Ammon's horn (tissue), 1 donor: ENCODE measurements around the gene RFX2.
A peak's percentile ranks its signal among the peaks of the same experiment; 100 is the strongest.

ENCODE experiments used
- DNase-seq: peaks from one replicate; pipeline ENCODE4 v3.0.0-alpha.2; 2016; ENCODE audit warnings: low spot score

The RFX2 gene

GRCh38 chr19:6103894-6104293 lies 6.4 kb downstream of the RFX2 start:
- no peak for DNase-seq

GRCh38 chr19:6103217-6103644 lies 7.1 kb downstream of the RFX2 start:
- DNase-seq, result no peak

- DNase-seq, result no peak
These were observed 8.3 kb downstream of the RFX2 start for GRCh38 chr19:6101991-6102390.

- DNase-seq, result no peak
These were observed 8.9 kb downstream of the RFX2 start for GRCh38 chr19:6101291-6101825.

GRCh38 chr19:6100284-6100915 lies 9.9 kb downstream of the RFX2 start:
- no peak for DNase-seq

- no peak for DNase-seq
These were observed 10.7 kb downstream of the RFX2 start for GRCh38 chr19:6099599-6099998.

GRCh38 chr19:6099033-6099432 lies 11.3 kb downstream of the RFX2 start:
- no peak for DNase-seq

- no peak for DNase-seq
These were observed 11.7 kb downstream of the RFX2 start for GRCh38 chr19:6098574-6098973.

- no peak for DNase-seq
These were observed 12.4 kb downstream of the RFX2 start for GRCh38 chr19:6097911-6098310.

GRCh38 chr19:6095760-6096159 lies 14.5 kb downstream of the RFX2 start:
- DNase-seq, result no peak

GRCh38 chr19:6092329-6093286 lies 17.7 kb downstream of the RFX2 start:
- peak; percentile 82 for DNase-seq

GRCh38 chr19:6091771-6092291 lies 18.5 kb downstream of the RFX2 start:
- no peak for DNase-seq

GRCh38 chr19:6090634-6091033 lies 19.7 kb downstream of the RFX2 start:
- DNase-seq, result no peak

GRCh38 chr19:6088602-6089049 lies 21.7 kb downstream of the RFX2 start:
- no peak for DNase-seq

GRCh38 chr19:6087074-6087571 lies 23.2 kb downstream of the RFX2 start:
- no peak for DNase-seq

- no peak for DNase-seq
These were observed 24.1 kb downstream of the RFX2 start for GRCh38 chr19:6086068-6086788.

- DNase-seq, result no peak
These were observed 25.5 kb downstream of the RFX2 start for GRCh38 chr19:6084821-6085220.

GRCh38 chr19:6079107-6079506 lies 31.2 kb downstream of the RFX2 start:
- DNase-seq, result no peak

- DNase-seq, result no peak
These were observed 32.2 kb downstream of the RFX2 start for GRCh38 chr19:6078068-6078467.

GRCh38 chr19:6076675-6077463 lies 33.4 kb downstream of the RFX2 start:
- no peak for DNase-seq

- no peak for DNase-seq
These were observed 34.0 kb downstream of the RFX2 start for GRCh38 chr19:6076291-6076665.
